NCI-H146 (cell line): ENCODE results near the gene SEMA4C.
"Not testable (repeated sequence)": the region's sequence is repeated elsewhere in the genome, so short reads cannot be mapped to it uniquely, and the experiment has no call there.

Experiments
- DNase-seq: peaks from one replicate; lab custom pipeline; 2025; lab: John Stamatoyannopoulos, UW

Gene SEMA4C

DNA sequence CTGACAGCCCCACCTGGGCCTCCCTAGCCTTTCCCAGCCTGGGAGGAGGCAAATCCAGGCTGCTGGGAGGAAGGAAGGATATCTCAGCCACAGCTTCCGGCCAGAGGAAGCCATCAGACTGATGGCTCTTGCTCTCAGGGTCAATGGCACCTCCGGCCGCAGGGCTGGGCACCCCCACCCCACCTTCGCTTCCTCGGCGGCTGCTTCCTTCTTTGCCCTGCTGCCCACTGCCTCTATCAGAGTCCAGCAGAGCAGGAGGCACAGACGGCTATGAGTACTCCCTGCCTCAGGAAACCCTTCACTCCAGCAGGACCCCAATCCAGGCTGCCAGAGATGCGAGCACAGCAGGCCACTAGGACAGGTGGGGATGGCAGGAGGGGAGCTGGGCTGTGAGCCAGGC, 3.3 kb downstream of the SEMA4C start:
- DNase-seq, result no peak

- DNase-seq, result no peak
Observed at GRCh38 chr2:96866149-96866548, 3.7 kb downstream of the SEMA4C start.

GRCh38 chr2:96865654-96866053, 4.2 kb downstream of the SEMA4C start:
- DNase-seq, result no peak

DNA sequence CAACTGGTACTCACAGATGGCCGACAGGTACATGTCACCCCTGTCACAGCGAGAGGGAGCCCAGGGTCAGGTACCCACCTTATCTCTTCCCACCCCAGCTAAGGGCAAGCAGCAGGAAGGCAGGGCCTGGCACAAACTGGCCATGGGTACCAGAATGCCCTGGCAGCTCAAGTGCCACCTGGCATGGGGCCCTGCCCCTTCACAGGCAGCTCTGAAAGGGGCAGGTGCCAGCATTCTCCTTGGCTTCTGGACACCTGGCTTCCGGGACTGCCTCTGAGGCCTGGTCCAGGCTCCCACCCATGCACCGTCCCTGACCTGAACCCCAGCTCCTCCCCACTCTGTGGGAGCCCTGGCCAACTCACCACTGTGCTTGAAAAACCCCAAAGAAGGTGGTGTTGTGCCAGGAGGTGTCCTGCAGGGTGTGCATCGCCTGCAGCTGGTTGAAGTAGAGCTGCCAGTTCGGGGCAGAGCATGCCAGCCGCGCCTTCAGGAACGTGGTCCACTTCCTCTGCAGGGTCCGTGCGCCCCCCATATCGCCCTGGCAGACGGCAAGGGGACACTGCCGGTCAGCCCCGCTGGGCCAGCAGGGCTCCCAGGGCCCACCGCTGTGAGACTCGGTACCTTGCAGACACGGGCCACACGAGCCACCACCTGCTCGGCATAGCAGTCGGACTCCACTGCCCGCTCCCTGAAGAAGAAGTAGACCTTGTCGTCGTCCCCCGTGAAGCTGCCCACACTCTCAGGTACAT, 5.4 kb downstream of the SEMA4C start:
- no peak for DNase-seq

DNA sequence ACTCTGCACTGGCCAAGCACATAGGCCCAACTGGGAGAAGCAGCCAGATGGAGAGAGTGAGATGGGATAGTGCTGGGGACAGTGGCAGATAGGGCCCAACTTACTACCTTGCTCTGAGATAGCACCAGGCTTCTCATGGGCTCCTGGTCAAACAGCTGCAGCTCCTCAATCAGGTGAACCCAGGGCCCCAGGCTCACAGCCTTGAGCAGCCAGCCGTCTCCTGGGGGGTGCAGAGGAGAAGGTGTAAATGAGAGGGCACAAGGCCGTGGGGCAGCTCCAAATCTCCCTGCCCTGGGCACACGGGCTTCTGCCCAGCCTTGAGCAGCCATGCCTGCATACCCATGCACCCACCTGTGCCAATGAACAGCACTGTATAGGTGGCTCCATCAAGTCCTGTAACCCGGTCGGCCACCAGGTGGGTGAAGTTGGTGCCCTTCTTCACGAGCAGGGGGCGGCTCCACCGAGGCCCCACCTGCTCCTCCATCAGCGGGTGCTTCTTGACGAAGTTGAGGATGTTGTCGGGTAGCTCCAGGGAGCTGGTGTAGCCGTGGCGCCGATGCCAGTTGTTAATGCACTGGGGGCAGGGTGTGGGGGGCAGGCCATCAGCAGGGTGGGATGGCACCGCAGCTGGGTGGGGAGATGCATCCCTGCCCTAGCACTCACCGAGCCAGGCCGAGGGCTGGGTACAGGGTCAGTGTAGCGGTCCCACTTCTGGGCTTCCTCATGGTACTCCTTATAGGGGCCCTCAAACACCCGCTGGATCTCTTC, 6.1 kb downstream of the SEMA4C start:
- DNase-seq, result no peak

GRCh38 chr2:96863056-96863455, 6.8 kb downstream of the SEMA4C start:
- DNase-seq, result not testable (repeated sequence)

DNA sequence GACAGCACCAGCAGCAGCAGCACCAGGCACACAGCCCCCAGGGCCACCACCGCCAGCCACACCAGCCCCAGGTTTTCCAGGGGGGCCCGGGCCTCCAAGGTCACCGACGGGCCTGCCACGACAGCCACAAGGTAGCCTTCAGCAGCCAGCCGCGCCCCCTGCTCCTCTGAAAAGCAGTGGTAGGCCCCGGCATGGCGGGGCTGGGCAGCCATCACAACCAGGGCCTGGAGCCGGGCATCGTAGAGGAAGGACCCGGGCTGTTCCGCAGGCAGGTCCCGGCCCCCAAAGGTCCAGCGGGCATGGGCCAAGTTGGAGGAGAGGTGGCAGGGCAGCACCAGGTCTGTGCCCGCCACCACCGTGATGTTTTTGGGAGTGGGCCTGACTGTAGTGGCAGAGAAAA, 8.8 kb downstream of the SEMA4C start:
- DNase-seq, result no peak

GRCh38 chr2:96860065-96861029, 9.5 kb downstream of the SEMA4C start:
- no peak for DNase-seq

DNA sequence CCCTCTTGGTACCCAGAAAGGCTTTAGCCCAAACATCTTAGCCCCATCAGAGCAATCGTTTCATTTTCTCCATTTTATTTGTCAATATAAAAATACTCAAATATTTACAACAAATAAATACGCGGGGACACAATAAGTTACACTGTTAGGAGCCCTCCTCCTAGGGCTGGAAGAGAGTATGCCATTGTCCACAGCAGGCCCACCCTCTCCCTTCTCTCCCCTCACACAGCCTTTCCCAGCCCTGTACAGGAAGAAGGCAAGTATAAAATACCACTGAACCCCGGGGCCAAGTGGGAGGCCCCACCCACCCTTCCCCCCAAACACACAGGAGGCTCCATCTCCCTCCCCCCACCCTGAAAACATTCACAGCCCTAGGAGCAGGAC, 10.2 kb downstream of the SEMA4C start:
- no peak for DNase-seq

GRCh38 chr2:96859099-96859649, 10.7 kb downstream of the SEMA4C start:
- DNase-seq, result no peak

- DNase-seq, result peak; percentile 98
Observed at GRCh38 chr2:96857667-96858372, 12.1 kb downstream of the SEMA4C start, which contains the start of gene ANKRD39. Gene ANKRD39, minus strand, starts transcription at chr2:96858016. Its CDS starts 29 bp downstream, at chr2:96857987.

- peak; percentile 75 for DNase-seq
Observed at GRCh38 chr2:96856776-96857666, 12.9 kb downstream of the SEMA4C start.

- DNase-seq, result no peak
Observed at GRCh38 chr2:96853321-96853720, 16.6 kb downstream of the SEMA4C start.

DNA sequence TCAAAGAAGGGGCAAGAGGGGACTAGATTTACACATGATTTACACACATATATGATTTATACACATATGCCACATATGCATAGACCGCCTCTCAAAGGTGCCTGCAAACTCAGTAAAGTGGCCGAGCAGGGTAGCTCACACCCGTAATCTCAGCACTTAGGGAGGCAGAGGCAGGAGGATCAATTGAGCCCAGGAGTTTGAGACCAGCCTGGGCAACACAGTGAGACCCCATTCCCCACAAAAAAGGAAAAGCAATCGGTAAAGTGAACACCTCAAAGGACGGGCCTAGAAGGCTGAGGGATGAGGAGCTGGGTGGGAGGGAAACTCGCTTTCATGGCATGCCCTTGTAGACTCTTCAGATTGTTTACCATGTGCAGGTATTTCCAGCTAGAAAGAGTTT, 17.2 kb downstream of the SEMA4C start:
- no peak for DNase-seq

GRCh38 chr2:96848264-96848663, 21.6 kb downstream of the SEMA4C start:
- no peak for DNase-seq

GRCh38 chr2:96847586-96847985, 22.3 kb downstream of the SEMA4C start:
- no peak for DNase-seq

- no peak for DNase-seq
Observed at GRCh38 chr2:96846825-96847224, 23.1 kb downstream of the SEMA4C start.

DNA sequence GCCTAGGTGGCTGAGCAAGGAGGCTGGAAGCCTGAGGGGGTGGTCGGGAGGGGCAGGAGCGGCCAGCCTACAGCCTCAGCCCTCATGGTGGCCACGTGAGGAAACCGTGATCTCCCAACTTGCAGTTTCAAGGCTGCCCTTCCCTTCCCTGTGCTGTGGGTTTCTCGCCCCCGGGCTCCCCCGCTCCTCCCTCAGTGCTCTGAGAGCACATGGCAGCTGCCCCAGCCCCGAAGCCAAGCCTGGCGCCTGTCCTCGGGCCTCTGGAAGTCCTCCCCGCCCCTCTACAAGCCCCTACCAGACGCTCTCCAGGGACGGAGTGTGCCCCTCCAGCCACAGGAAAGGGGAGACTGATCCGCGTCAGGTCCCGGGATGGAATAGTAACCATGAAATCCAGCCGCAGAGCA, 25.5 kb downstream of the SEMA4C start:
- no peak for DNase-seq

DNA sequence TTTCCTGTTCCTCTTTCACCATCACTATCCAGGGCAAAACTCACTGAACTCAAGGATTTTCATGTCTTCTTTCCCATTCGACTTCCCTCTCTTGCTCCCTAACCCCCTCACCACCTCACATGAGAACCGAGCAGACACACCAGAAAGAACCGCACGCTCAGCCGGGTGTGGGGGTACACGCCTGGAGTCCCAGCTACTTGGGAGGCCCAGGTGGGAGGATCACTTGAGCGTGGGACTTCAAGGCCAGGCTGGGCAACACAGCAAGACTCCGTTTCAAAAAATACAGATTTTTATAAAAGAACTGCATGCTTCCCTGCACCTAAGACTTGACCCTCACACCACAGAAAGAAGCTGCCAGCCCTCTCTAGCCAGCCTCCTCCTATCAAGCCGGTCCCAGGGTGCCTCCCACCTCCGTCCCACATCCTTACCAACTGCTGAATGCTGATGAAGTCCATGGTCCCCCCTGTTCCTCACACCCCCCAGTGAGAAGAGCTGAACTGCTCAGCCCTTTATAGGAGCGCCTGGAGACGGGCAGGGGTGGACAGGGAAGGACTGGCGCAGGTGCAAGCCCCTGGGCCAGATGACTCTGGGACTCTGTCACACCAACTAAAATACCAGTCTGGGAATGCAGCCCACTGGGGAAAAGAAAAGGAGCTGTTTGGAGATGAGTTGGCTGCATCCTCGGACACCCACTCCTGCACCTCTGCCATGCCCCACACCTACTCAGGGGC, 26.2 kb downstream of the SEMA4C start, which contains the start of gene ANKRD23:
Gene ANKRD23, minus strand, starts transcription at position 484 of the 731 bp plus-strand sequence. Its CDS starts 29 bp downstream, at position 455.
- DNase-seq, result no peak
